Colonic mucosa (tissue), 4 donors: Measurements from ENCODE around the gene PROC. TPM values are rescaled to one million over a fixed set of nuclear protein-coding genes. Genes with fewer than 3 reads are reported as not detected.

ENCODE experiments used
- DNase-seq: peaks from one replicate; pipeline ENCODE4 v3.0.0-alpha.2; 2020
- H3K27ac ChIP-seq: fragments of 200-600 bp; one replicate; pipeline ENCODE4 v1.8.0; 2021
- H3K27me3 ChIP-seq: fragments of 200-600 bp; one replicate; pipeline ENCODE4 v1.8.0; 2021
- H3K36me3 ChIP-seq: fragments of 200-600 bp; one replicate; pipeline ENCODE4 v1.8.0; 2021
- H3K4me1 ChIP-seq: fragments of 200-600 bp; one replicate; pipeline ENCODE4 v1.8.0; 2021; ENCODE audit warnings: mild to moderate bottlenecking
- H3K4me3 ChIP-seq: fragments of 200-600 bp; one replicate; pipeline ENCODE4 v1.8.0; 2021
- H3K9ac ChIP-seq, 2 donors: one replicate each; pipeline ENCODE4 v1.7.0; 2013; ENCODE audit warnings: control low read depth in 2 of 2, low read depth in 2 of 2, low read length in 2 of 2
- H3K9me3 ChIP-seq: fragments of 200-600 bp; one replicate; pipeline ENCODE4 v1.8.0; 2021
- intact Hi-C: fragments of 100-400 bp; cut with DNase I; formaldehyde crosslinking; loops from one replicate; pipeline ENCODE4 v1.14.1; 2022
- total RNA-seq, 2 donors: library from RNA; stranded (reverse); fragmentation: NEBNext Ultra II Directional in 1 of 2; extraction: Animal tissue kit (Norgen Biotek cat#: 25700) in 1 of 2; gene quantifications; one replicate each; pipeline ENCODE4 v1.2.1, GENCODE V29; 2021
- TF ChIP-seq, protein P1 (sequence below): fragments of 200-600 bp; IDR thresholded peaks from one replicate; pipeline ENCODE4 v1.8.0; 2022; ENCODE audit warnings: antibody characterized with exemption, mild to moderate bottlenecking
- donor health status: healthy.
- donor health status: DM: no; HTN: no; CAD: no.
- donor health status: DM: no; HTN: no; CAD: no.

Gene PROC
- total RNA-seq, 2 donors from 2014 or later = 0.96 to 3.4 TPM

DNA sequence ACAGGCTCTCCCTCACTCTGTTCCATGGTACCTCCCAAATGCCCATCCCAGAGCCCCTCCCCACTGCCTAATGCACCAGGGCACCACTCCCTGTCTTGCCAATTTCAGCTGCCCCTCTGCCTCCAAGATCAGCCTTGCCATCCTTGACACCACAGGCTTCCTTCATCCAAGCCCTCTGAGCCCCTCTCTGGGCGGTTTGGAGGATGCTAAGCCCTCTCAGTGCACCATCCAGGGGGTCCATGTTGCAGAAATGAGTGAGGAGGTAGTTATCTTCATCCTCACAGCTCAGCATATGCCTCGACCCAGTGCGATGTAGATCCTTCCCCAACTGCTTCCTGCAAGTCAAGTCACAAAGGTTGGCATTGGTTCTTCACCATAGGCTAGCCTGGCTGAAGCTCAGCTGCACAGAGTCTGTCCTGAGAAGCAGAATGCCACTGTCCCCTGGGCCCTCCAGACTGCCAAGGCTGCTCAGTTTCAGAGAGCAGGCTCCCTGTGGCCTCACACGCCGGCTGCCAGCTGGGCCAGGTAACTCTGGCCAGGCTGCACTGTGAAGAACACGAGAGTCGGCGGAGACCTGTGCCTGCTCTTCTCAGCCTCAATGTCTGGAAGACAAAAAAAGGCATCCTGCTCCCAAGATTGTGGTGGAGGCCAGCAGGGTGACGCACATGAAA lies 20.5 kb upstream of the PROC start:
- H3K9me3 ChIP-seq = no peaks in the 10 kb centered on the region
- H3K27ac ChIP-seq = peak overlapping the region; percentile 26
- TF ChIP-seq, protein P1, sequence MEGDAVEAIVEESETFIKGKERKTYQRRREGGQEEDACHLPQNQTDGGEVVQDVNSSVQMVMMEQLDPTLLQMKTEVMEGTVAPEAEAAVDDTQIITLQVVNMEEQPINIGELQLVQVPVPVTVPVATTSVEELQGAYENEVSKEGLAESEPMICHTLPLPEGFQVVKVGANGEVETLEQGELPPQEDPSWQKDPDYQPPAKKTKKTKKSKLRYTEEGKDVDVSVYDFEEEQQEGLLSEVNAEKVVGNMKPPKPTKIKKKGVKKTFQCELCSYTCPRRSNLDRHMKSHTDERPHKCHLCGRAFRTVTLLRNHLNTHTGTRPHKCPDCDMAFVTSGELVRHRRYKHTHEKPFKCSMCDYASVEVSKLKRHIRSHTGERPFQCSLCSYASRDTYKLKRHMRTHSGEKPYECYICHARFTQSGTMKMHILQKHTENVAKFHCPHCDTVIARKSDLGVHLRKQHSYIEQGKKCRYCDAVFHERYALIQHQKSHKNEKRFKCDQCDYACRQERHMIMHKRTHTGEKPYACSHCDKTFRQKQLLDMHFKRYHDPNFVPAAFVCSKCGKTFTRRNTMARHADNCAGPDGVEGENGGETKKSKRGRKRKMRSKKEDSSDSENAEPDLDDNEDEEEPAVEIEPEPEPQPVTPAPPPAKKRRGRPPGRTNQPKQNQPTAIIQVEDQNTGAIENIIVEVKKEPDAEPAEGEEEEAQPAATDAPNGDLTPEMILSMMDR = no peak
- intact Hi-C loops = no loop called here
- H3K4me1 ChIP-seq = peaks cover 12% of the 10 kb centered on the region
- H3K36me3 ChIP-seq = no peaks in the 10 kb centered on the region
- no peaks in the 10 kb centered on the region for H3K27me3 ChIP-seq
- H3K9ac ChIP-seq = no peak overlapping the region
- no peak overlapping the region for H3K4me3 ChIP-seq
- DNase-seq = no peak

DNA sequence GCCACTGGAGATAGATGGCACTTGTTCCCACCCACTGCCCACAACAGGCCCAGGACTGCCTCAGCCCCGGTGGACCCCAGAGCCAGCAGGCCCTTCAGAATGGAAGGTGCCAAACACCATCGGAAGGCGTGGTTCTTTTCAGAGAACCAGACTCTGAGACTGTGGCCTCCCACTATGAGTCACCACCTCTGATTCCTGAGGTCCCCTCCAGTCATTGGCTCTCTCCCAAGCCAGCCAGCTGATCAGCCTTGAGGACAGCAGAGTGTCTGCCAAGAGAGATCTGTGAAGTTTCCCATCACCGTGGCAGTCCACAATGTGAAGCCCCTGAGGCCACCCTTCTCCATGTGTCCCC lies 20.0 kb upstream of the PROC start:
- Histone ChIP-seq H3K9ac (no peak overlapping the region), H3K27ac (peak overlapping the region; percentile 26)

DNA sequence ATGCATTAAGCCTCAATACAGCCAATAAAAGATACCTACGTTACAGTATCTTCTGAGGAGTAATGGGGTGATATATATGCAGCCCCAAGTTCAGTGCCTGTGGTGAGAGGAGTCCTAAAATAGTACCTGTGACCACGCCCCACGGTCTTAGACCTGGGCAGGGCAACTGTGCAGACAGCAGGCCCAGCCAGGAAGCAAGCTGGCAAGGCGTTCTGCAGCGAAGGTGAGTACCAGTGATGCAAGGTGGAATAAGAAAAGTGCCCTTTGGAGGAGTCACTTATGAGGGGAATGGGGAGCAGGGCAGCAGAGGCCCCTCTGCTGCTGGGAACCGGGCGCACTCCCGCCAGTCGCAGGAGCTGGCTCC lies 17.7 kb upstream of the PROC start:
- Histone ChIP-seq H3K9me3 (no peaks in the 10 kb centered on the region), H3K9ac (peak overlapping the region; percentile 54 to 76), H3K27ac (peak overlapping the region; percentile 79), H3K4me3 (peak overlapping the region; percentile 8), H3K27me3 (no peaks in the 10 kb centered on the region), H3K4me1 (peaks cover 12% of the 10 kb centered on the region), H3K36me3 (no peaks in the 10 kb centered on the region)
- TF ChIP-seq, protein P1 = no peak
- peak; percentile 80 for DNase-seq
- intact Hi-C loops = no loop called here

More for the DNA sequence above, 20.0 kb upstream of the PROC start:
- DNase-seq = peak; percentile 91
- H3K4me1 ChIP-seq = peaks cover 12% of the 10 kb centered on the region
- H3K36me3 ChIP-seq = no peaks in the 10 kb centered on the region
- no peak overlapping the region for H3K4me3 ChIP-seq
- intact Hi-C loops = no loop called here
- TF ChIP-seq, protein P1 = no peak
- no peaks in the 10 kb centered on the region for H3K27me3 ChIP-seq
- no peaks in the 10 kb centered on the region for H3K9me3 ChIP-seq

DNA sequence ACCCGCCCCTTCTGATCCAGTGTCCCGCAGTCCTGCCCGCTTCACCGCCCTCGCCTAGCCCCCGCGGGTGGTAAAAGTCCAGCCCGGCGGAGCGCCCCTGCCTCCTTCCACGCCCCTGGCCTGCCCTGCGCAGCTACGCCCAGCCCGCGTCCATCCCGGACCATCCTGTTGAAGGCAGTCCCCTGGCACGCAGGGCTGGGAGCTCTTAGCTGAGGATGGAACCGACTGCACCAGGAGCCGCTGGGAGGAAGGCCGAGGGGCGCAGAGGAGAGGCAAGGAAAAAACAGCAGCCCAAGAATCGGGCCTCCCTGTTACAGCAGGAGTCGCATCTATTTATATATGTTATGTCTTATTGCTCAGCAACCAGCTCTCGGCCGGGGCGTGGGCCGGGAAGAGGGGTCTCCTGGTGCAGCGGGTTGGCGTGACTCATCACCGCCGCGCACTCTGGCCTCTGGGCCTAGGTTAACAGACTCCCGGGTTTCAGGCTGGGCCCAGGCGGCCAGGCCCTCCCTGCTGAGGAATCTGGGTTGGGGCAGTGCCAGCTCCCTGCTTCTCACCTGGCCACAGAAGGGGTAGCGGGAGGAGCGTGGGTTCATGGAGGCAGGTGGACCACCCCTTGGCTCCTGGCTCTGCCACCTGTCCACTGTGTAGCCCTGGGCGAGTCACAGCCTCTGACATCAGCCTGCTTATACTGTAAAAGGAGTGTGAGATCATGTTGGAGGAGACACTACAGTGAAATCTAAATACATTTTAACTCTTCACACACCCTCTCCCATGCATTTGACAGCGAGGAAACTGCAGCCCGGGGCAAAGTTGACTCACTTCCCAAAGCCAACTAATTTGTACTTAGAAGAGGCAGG lies 17.1 kb upstream of the PROC start:
- no peaks in the 10 kb centered on the region for H3K36me3 ChIP-seq
- TF ChIP-seq, protein P1 = no peak
- peak overlapping the region; percentile 54 to 76 for H3K9ac ChIP-seq
- H3K4me1 ChIP-seq = peaks cover 12% of the 10 kb centered on the region
- no peaks in the 10 kb centered on the region for H3K9me3 ChIP-seq
- H3K4me3 ChIP-seq = peak overlapping the region; percentile 8
- peak overlapping the region; percentile 79 for H3K27ac ChIP-seq
- no peaks in the 10 kb centered on the region for H3K27me3 ChIP-seq
- intact Hi-C loops = no loop called here
- peak; percentile 88 for DNase-seq

DNA sequence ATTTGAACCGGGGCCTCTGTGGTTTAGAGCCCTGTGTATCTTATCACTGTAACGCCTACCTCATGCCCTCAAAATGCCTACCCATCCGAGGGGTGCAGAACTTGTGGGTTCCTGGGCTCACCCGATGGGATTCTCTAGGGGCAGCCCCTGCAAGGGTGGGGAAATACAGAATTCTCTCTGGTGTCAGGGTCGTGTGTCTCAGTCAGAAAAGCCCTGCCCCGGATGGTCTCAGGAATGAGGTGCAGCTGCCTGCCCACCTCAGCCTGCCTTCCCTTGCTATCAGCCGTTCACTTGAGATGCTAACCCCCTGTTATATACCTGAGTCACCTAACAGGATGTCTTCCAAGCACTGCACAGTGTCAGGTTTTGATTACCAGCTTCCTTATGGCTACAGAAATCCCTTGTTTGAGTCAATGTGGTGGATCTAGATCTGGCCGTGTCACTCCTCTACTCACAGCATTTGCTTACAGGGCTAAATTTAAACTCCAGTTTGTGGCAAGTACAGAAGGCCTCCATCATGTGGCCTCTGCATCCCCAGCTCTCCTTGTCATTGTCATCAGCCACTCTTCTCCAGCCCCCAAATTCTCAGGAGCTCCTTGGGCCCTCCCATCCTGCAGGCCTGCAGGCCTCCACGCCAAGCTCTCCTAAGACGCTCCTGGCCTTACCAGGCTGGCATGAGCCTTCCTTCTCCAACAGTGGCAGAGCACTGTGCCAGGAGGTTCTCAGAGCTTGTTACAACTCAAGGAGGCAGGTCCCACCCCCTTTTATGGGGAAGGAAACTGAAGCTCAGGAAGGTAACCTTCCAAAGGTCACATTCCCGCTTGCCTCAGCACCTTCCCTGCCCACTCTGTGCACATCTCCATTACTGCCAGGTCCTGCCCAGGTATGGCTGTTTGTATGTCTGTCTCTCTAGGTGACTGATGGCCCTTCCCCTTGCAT lies 16.2 kb upstream of the PROC start:
- TF ChIP-seq, protein P1 = no peak
- Histone ChIP-seq H3K4me1 (peaks cover 12% of the 10 kb centered on the region), H3K27ac (peak overlapping the region; percentile 79), H3K9me3 (no peaks in the 10 kb centered on the region), H3K27me3 (no peaks in the 10 kb centered on the region), H3K9ac (peak overlapping the region; percentile 53 to 76), H3K4me3 (no peak overlapping the region), H3K36me3 (no peaks in the 10 kb centered on the region)
- DNase-seq = peak; percentile 87
- intact Hi-C loops = no loop called here
